Thyroid gland (tissue), 4 donors: ENCODE measurements around the gene TRMO.

ENCODE experiments used
- POLR2A ChIP-seq, 2 donors: fragments of 450-650 bp; IDR thresholded peaks; one replicate each; pipeline ENCODE4 v1.6.1; 2017; ENCODE audit warnings: antibody characterized with exemption in 2 of 2, mild to moderate bottlenecking in 2 of 2, moderate library complexity in 1 of 2
- TF ChIP-seq, protein P1 (sequence below), 6 experiments: fragments of 200-600 bp in 3 of 6; fragments of 450-650 bp in 3 of 6; sonication (generic) in 3 of 6; IDR thresholded peaks; one replicate each; pipeline ENCODE4 v1.5.1; 2016 to 2019; ENCODE audit warnings: antibody characterized with exemption in 6 of 6, mild to moderate bottlenecking in 2 of 6, inconsistent platforms in 1 of 6, moderate library complexity in 1 of 6

GRCh38 chr9:97895695-97896332, 26.5 kb downstream of the TRMO start:
- TF ChIP-seq, protein P1, sequence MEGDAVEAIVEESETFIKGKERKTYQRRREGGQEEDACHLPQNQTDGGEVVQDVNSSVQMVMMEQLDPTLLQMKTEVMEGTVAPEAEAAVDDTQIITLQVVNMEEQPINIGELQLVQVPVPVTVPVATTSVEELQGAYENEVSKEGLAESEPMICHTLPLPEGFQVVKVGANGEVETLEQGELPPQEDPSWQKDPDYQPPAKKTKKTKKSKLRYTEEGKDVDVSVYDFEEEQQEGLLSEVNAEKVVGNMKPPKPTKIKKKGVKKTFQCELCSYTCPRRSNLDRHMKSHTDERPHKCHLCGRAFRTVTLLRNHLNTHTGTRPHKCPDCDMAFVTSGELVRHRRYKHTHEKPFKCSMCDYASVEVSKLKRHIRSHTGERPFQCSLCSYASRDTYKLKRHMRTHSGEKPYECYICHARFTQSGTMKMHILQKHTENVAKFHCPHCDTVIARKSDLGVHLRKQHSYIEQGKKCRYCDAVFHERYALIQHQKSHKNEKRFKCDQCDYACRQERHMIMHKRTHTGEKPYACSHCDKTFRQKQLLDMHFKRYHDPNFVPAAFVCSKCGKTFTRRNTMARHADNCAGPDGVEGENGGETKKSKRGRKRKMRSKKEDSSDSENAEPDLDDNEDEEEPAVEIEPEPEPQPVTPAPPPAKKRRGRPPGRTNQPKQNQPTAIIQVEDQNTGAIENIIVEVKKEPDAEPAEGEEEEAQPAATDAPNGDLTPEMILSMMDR (IDR thresholded peaks at IDR 0.05) = peak in 1 of 6 experiments; percentile 5
- no peak for TF ChIP-seq POLR2A (IDR thresholded peaks at IDR 0.05)
